Keratinocyte (primary cell): ENCODE data around the gene FOXL2NB. TPM values are rescaled to one million over a fixed set of nuclear protein-coding genes. Genes with fewer than 3 reads are reported as not detected.

Source experiments
- DNase-seq: peaks from one replicate; pipeline ENCODE4 v3.0.0-alpha.2; 2011; ENCODE audit warnings: low read depth, missing footprints, low spot score
- FAIRE-seq: peaks from 2 replicates; lab custom pipeline; 2011; peaks lifted over from hg19 to GRCh38; lab: Jason Lieb, UNC
- H2AFZ ChIP-seq: 2 replicates; pipeline ENCODE4 v1.6.0; 2012; ENCODE audit warnings: low read length, control low read depth, inconsistent platforms; ENCODE audit not compliant: control insufficient read depth
- H3K27ac ChIP-seq: 2 replicates; pipeline ENCODE4 v1.5.1; 2011; ENCODE audit warnings: low read length; ENCODE audit not compliant: control insufficient read depth, insufficient read depth
- H3K27me3 ChIP-seq: 3 replicates; pipeline ENCODE4 v1.6.0; 2011; ENCODE audit warnings: low read length; ENCODE audit not compliant: control insufficient read depth, insufficient read depth; ENCODE audit errors: extremely low read depth
- H3K36me3 ChIP-seq, 2 experiments: 2 replicates in 1 of 2; 3 replicates in 1 of 2; pipeline ENCODE4 v1.5.1; 2011; ENCODE audit warnings: low read length in 2 of 2, mild to moderate bottlenecking in 1 of 2; ENCODE audit not compliant: control insufficient read depth in 2 of 2, insufficient read depth in 2 of 2; ENCODE audit errors: extremely low read depth in 1 of 2
- H3K4me1 ChIP-seq: 3 replicates; pipeline ENCODE4 v1.5.1; 2011; ENCODE audit warnings: low read length; ENCODE audit not compliant: control insufficient read depth, insufficient read depth; ENCODE audit errors: extremely low read depth
- H3K4me2 ChIP-seq: 3 replicates; pipeline ENCODE4 v1.6.0; 2011; ENCODE audit warnings: low read depth, low read length; ENCODE audit not compliant: control insufficient read depth, insufficient read depth; ENCODE audit errors: extremely low read depth
- H3K4me3 ChIP-seq, 3 experiments: fragments of 200-600 bp in 1 of 3; sonication (generic) in 1 of 3; 2 replicates in 2 of 3; 3 replicates in 1 of 3; pipeline ENCODE4 v1.5.1; 2011 to 2016; ENCODE audit warnings: low read length in 3 of 3, mild to moderate bottlenecking in 3 of 3, control low read depth in 2 of 3, inconsistent platforms in 1 of 3, low read depth in 1 of 3, mixed read lengths in 1 of 3, mixed run types in 1 of 3, moderate library complexity in 1 of 3; ENCODE audit not compliant: control insufficient read depth in 2 of 3, insufficient read depth in 2 of 3; ENCODE audit errors: extremely low read depth in 1 of 3
- H3K79me2 ChIP-seq: 2 replicates; pipeline ENCODE4 v1.6.0; 2012; ENCODE audit warnings: low read length; ENCODE audit not compliant: control insufficient read depth, insufficient read depth
- H3K9ac ChIP-seq: 3 replicates; pipeline ENCODE4 v1.6.0; 2011; ENCODE audit warnings: low read length; ENCODE audit not compliant: control insufficient read depth, insufficient read depth; ENCODE audit errors: extremely low read depth
- H3K9me1 ChIP-seq: 3 replicates; pipeline ENCODE4 v1.6.0; 2011; ENCODE audit warnings: low read length; ENCODE audit not compliant: control insufficient read depth, insufficient read depth; ENCODE audit errors: extremely low read depth
- H3K9me3 ChIP-seq: 2 replicates; pipeline ENCODE4 v1.5.1; 2012; ENCODE audit warnings: low read depth, low read length; ENCODE audit not compliant: control insufficient read depth
- H4K20me1 ChIP-seq: 3 replicates; pipeline ENCODE4 v1.6.0; 2011; ENCODE audit warnings: low read length; ENCODE audit not compliant: control insufficient read depth, insufficient read depth; ENCODE audit errors: extremely low read depth
- EZH2 ChIP-seq: IDR thresholded peaks from one replicate; pipeline ENCODE4 v1.6.1; 2012; ENCODE audit warnings: inconsistent platforms, mild to moderate bottlenecking, low read length, moderate library complexity
- dilution Hi-C: fragments of 300-500 bp; cut with MboI; formaldehyde crosslinking; loops from one replicate; pipeline ENCODE4 v1.7.0; 2020; ENCODE audit warnings: low sequenced_read_pairs; ENCODE audit not compliant: extremely low pct_ligation_motif_present
- polyA plus RNA-seq, 5 experiments: library from polyadenylated mRNA; depleted of rRNA in 3 of 5; stranded (reverse) in 3 of 5; stranded (forward) in 1 of 5; unstranded in 1 of 5; fragments of >200 nt; gene quantifications; 1 replicate in 1 of 5; 2 replicates in 3 of 5; 3 replicates in 1 of 5; pipeline versions ENCODE4 v1.2.1 to v1.2.3, GENCODE V29; 2011 to 2012; ENCODE audit warnings: missing spikeins in 2 of 5, low read depth in 1 of 5, low replicate concordance in 1 of 5
- TF ChIP-seq, protein P1 (sequence below), 3 experiments: IDR thresholded peaks in 1 of 3; conservative IDR thresholded peaks in 1 of 3; optimal IDR thresholded peaks in 1 of 3; 2 replicates in 2 of 3; 3 replicates in 1 of 3; pipeline versions ENCODE3 to v1.5.1; 2011; ENCODE audit warnings: low read length in 3 of 3, mild to moderate bottlenecking in 3 of 3, moderate library complexity in 2 of 3, control low read depth in 1 of 3, inconsistent platforms in 1 of 3; ENCODE audit not compliant: insufficient read depth in 2 of 3; ENCODE audit errors: extremely low read depth in 1 of 3

The FOXL2NB gene
- polyA plus RNA-seq, 1 donor (not counting 4 experiments of a cell fraction or from before 2014, with no cell fraction given) = 0.38 TPM

DNA sequence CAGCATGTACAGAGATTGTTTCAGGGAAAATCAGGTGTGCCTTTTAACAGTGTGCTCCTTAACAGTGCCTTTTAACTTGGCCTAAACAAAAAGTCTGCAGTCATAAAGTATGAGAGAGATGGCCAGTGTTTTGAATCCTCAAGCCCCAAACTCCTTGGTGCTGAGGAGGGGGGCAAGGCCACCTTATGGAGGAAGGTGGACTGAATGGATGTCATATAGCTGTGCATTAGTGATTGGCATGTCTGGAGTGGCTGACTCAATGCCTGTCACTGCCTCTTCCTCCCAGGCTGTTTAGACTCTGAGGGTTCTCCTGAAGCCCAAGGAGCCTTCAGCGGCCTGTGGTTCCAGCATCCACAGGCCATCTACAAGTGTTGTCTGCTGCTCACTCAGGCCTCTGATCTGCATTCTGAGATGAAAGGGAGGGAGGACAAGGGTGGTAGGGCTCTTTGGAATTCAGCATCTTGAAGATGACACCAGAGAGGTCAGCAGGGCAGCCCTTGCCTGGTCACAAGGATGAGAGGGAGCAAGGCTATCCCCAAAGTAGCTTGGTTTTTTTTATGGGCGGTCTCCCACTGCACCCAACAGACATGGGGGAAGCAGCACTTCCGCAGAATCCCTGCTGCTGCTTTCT, 1.5 kb downstream of the FOXL2NB start:
- no peak overlapping the region for H2AFZ ChIP-seq
- H3K27me3 ChIP-seq = peaks cover 78% of the 10 kb centered on the region
- H3K4me3 ChIP-seq = no peak overlapping the region
- no peaks in the 10 kb centered on the region for H3K9me3 ChIP-seq
- no peaks in the 10 kb centered on the region for H3K36me3 ChIP-seq
- no peak for DNase-seq
- no peak overlapping the region for H3K27ac ChIP-seq
- peaks cover 13% of the 10 kb centered on the region for H3K4me1 ChIP-seq
- no peaks in the 10 kb centered on the region for H3K79me2 ChIP-seq
- no peaks in the 10 kb centered on the region for H3K9me1 ChIP-seq
- H3K4me2 ChIP-seq = no peak overlapping the region
- no peak for TF ChIP-seq EZH2
- FAIRE-seq = no peak
- no peak overlapping the region for H3K9ac ChIP-seq
- dilution Hi-C loops = loop anchor here (25.0 kb wide), 1 partner anchor 364 kb away; no protein-coding TSS in a partner anchor
- H4K20me1 ChIP-seq = peaks cover 3% of the 10 kb centered on the region

DNA sequence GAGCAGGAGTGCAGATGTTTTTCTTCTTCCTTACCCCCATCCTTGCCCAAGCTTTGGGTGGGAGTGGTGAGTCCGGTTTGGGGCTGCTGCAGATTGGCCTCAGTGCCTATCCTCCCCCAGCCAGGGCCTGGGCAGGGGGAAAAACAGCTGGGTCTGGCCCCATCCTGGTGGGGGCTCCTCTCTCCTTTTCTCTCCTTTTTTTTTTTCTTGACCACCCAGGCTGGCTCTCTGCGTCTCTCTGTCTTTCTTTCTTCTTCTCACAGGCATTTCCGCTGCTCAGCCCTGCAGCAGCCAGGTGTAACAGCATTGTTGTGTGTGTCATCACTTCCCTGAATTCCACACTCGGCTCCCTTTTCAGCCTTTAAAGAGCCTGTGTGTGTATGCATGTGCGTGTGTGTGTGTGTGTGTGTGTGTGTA, 2.0 kb downstream of the FOXL2NB start:
- H2AFZ ChIP-seq = no peak overlapping the region
- H3K27ac ChIP-seq = no peak overlapping the region
- no peaks in the 10 kb centered on the region for H3K9me3 ChIP-seq
- no peak overlapping the region for H3K4me2 ChIP-seq
- H3K9ac ChIP-seq = no peak overlapping the region
- H3K9me1 ChIP-seq = no peaks in the 10 kb centered on the region
- peaks cover 2% of the 10 kb centered on the region for H4K20me1 ChIP-seq
- FAIRE-seq (peak; percentile 13), DNase-seq (no peak)
- dilution Hi-C loops = loop anchor here (25.0 kb wide), 1 partner anchor 363 kb away; no protein-coding TSS in a partner anchor
- no peaks in the 10 kb centered on the region for H3K36me3 ChIP-seq
- H3K4me1 ChIP-seq = peaks cover 13% of the 10 kb centered on the region
- peaks cover 72% of the 10 kb centered on the region for H3K27me3 ChIP-seq
- TF ChIP-seq, protein P1, sequence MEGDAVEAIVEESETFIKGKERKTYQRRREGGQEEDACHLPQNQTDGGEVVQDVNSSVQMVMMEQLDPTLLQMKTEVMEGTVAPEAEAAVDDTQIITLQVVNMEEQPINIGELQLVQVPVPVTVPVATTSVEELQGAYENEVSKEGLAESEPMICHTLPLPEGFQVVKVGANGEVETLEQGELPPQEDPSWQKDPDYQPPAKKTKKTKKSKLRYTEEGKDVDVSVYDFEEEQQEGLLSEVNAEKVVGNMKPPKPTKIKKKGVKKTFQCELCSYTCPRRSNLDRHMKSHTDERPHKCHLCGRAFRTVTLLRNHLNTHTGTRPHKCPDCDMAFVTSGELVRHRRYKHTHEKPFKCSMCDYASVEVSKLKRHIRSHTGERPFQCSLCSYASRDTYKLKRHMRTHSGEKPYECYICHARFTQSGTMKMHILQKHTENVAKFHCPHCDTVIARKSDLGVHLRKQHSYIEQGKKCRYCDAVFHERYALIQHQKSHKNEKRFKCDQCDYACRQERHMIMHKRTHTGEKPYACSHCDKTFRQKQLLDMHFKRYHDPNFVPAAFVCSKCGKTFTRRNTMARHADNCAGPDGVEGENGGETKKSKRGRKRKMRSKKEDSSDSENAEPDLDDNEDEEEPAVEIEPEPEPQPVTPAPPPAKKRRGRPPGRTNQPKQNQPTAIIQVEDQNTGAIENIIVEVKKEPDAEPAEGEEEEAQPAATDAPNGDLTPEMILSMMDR (optimal IDR thresholded peaks at IDR 0.05 in 1 of 3, IDR thresholded peaks at IDR 0.05 in 1 of 3, conservative IDR thresholded peaks at IDR 0.05 in 1 of 3; ENCODE audit: extremely low read depth in 1 of 3, insufficient read depth in 2 of 3, low read length in 3 of 3) = no peak
- no peak for TF ChIP-seq EZH2
- no peaks in the 10 kb centered on the region for H3K79me2 ChIP-seq
- no peak overlapping the region for H3K4me3 ChIP-seq
